K562 treated with DMSO at 1 percent for 4 hours (cell line): ENCODE data around the gene KBTBD8. TPM values are rescaled to one million over a fixed set of nuclear protein-coding genes. Genes with fewer than 3 reads are reported as not detected.

Experiments used
- total RNA-seq: library from RNA; unstranded; fragments of 300-600 nt; gene quantifications from 2 replicates; pipeline ENCODE4 v1.2.3, GENCODE V29; 2022; ENCODE audit not compliant: insufficient read depth

Gene KBTBD8, protein sequence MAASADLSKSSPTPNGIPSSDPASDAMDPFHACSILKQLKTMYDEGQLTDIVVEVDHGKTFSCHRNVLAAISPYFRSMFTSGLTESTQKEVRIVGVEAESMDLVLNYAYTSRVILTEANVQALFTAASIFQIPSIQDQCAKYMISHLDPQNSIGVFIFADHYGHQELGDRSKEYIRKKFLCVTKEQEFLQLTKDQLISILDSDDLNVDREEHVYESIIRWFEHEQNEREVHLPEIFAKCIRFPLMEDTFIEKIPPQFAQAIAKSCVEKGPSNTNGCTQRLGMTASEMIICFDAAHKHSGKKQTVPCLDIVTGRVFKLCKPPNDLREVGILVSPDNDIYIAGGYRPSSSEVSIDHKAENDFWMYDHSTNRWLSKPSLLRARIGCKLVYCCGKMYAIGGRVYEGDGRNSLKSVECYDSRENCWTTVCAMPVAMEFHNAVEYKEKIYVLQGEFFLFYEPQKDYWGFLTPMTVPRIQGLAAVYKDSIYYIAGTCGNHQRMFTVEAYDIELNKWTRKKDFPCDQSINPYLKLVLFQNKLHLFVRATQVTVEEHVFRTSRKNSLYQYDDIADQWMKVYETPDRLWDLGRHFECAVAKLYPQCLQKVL
- 2.6 and 5.0 TPM in 2 replicates for total RNA-seq

GRCh38 chr3:66998113-66998903 is at the start of gene KBTBD8:
TSS of gene KBTBD8 (plus strand) at chr3:66998307. CDS start at chr3:66998356, 49 bp downstream.

